Neural cell (in vitro differentiated cells): ENCODE measurements around the gene MYO9B. TPM values are rescaled to one million over a fixed set of nuclear protein-coding genes. Genes with fewer than 3 reads are reported as not detected.

Experiments used
- H2AFZ ChIP-seq: fragments of 200-600, 300-800 bp; sonication (generic), shearing (Covaris generic); 2 replicates; pipeline ENCODE4 v1.6.0; 2014; ENCODE audit warnings: low read depth, mild to moderate bottlenecking, antibody characterized with exemption, low read length, moderate library complexity
- H3F3A ChIP-seq: fragments of 200-600 bp; shearing (Covaris generic); 2 replicates; pipeline ENCODE4 v1.6.1; 2016; ENCODE audit warnings: mild to moderate bottlenecking, moderate library complexity, mixed read lengths, antibody characterized with exemption, low read length; ENCODE audit not compliant: insufficient read depth, poor library complexity, severe bottlenecking
- H3K27ac ChIP-seq: fragments of 200-600, 300-800 bp; sonication (generic), shearing (Covaris generic); 2 replicates; pipeline ENCODE4 v1.5.1; 2014; ENCODE audit warnings: mild to moderate bottlenecking, low read length, moderate library complexity
- H3K27me3 ChIP-seq: fragments of 300-800, 200-600 bp; sonication (generic), shearing (Covaris generic); 2 replicates; pipeline ENCODE4 v1.6.0; 2014; ENCODE audit warnings: mild to moderate bottlenecking, low read depth, low read length, moderate library complexity; ENCODE audit not compliant: insufficient read depth
- H3K36me3 ChIP-seq: fragments of 300-800, 200-600 bp; sonication (generic), shearing (Covaris generic); 2 replicates; pipeline ENCODE4 v1.5.1; 2014; ENCODE audit warnings: mild to moderate bottlenecking, antibody characterized with exemption, low read length, moderate library complexity; ENCODE audit not compliant: insufficient read depth
- H3K4me2 ChIP-seq: fragments of 300-800, 200-600 bp; sonication (generic), shearing (Covaris generic); 2 replicates; pipeline ENCODE4 v1.6.0; 2014; ENCODE audit warnings: mild to moderate bottlenecking, low read length
- H3K4me3 ChIP-seq: fragments of 300-800, 200-600 bp; sonication (generic), shearing (Covaris generic); 2 replicates; pipeline ENCODE4 v1.5.1; 2014; ENCODE audit warnings: mild to moderate bottlenecking, low read length, moderate library complexity
- H3K79me2 ChIP-seq: fragments of 200-600 bp; shearing (Covaris generic); replicated peaks from 2 replicates; pipeline ENCODE4 v1.6.0; 2014; ENCODE audit warnings: mild to moderate bottlenecking, low read length, moderate library complexity; ENCODE audit not compliant: insufficient read depth
- H3K9ac ChIP-seq: fragments of 300-800, 200-600 bp; sonication (generic), shearing (Covaris generic); 2 replicates; pipeline ENCODE4 v1.6.1; 2016; ENCODE audit warnings: mild to moderate bottlenecking, low read length, mixed read lengths
- H3K9me2 ChIP-seq: fragments of 200-600 bp; shearing (Covaris generic); 2 replicates; pipeline ENCODE4 v1.6.1; 2016; ENCODE audit warnings: mild to moderate bottlenecking, low read length, mixed read lengths; ENCODE audit not compliant: insufficient read depth
- H3K9me3 ChIP-seq: fragments of 200-600, 300-800 bp; sonication (generic), shearing (Covaris generic); 2 replicates; pipeline ENCODE4 v1.6.1; 2016; ENCODE audit warnings: mild to moderate bottlenecking, mixed run types, low read length, moderate library complexity, mixed read lengths
- H4K20me1 ChIP-seq: fragments of 200-600 bp; shearing (Covaris generic); 2 replicates; pipeline ENCODE4 v1.6.1; 2016; ENCODE audit warnings: mild to moderate bottlenecking, mixed run types; ENCODE audit not compliant: insufficient read depth
- CTCF ChIP-seq: fragments of 450-650 bp; IDR thresholded peaks from 2 replicates; pipeline ENCODE4 v1.5.1; 2014; ENCODE audit warnings: antibody characterized with exemption, mild to moderate bottlenecking, moderate library complexity; ENCODE audit not compliant: poor library complexity, severe bottlenecking
- EP300 ChIP-seq: fragments of 450-650 bp; conservative IDR thresholded peaks from 2 replicates; pipeline ENCODE4 v1.6.1; 2014; ENCODE audit warnings: antibody characterized with exemption, mild to moderate bottlenecking, moderate library complexity; ENCODE audit not compliant: poor library complexity, severe bottlenecking
- EZH2 ChIP-seq: fragments of 200-600, 300-800 bp; shearing (Covaris generic), sonication (generic); IDR thresholded peaks from 2 replicates; pipeline ENCODE4 v1.6.1; 2014; ENCODE audit warnings: antibody characterized with exemption, low read length, borderline replicate concordance, mild to moderate bottlenecking; ENCODE audit not compliant: insufficient read depth, poor library complexity, severe bottlenecking
- MXI1 ChIP-seq: fragments of 450-650 bp; conservative IDR thresholded peaks from 2 replicates; pipeline ENCODE4 v1.6.1; 2014; ENCODE audit warnings: antibody characterized with exemption, mild to moderate bottlenecking; ENCODE audit not compliant: poor library complexity, severe bottlenecking
- POLR2AphosphoS5 ChIP-seq: IDR thresholded peaks from 2 replicates; pipeline ENCODE4 v1.6.1; 2012
- RAD21 ChIP-seq: fragments of 450-650 bp; conservative IDR thresholded peaks from 2 replicates; pipeline ENCODE4 v1.6.1; 2014; ENCODE audit warnings: antibody characterized with exemption, mild to moderate bottlenecking, moderate library complexity
- REST ChIP-seq: IDR thresholded peaks from 2 replicates; pipeline ENCODE4 v1.6.1; 2012; ENCODE audit warnings: borderline replicate concordance
- SMC3 ChIP-seq: fragments of 450-650 bp; conservative IDR thresholded peaks from 2 replicates; pipeline ENCODE4 v1.6.1; 2014; ENCODE audit warnings: antibody characterized with exemption, mild to moderate bottlenecking, moderate library complexity; ENCODE audit not compliant: poor library complexity
- TAF1 ChIP-seq: IDR thresholded peaks from 2 replicates; pipeline ENCODE4 v1.6.1; 2012; ENCODE audit warnings: low read depth
- polyA plus RNA-seq: library from polyadenylated mRNA; depleted of rRNA; stranded (reverse); fragments of >200 nt; gene quantifications from 2 replicates; pipeline ENCODE4 v1.2.3, GENCODE V29; 2014

MYO9B gene
- polyA plus RNA-seq, 1 donor from 2014 or later: 27.2 TPM

- peaks cover 4% of the 10 kb centered on the region for H3K36me3 ChIP-seq
These were observed 87.0 kb downstream of the MYO9B start for GRCh38 chr19:17162580-17162979.

GRCh38 chr19:17163652-17164051 lies 88.1 kb downstream of the MYO9B start:
- no peaks in the 10 kb centered on the region for H3K9me2 ChIP-seq
- H3K27ac ChIP-seq: no peak overlapping the region
- H4K20me1 ChIP-seq: no peaks in the 10 kb centered on the region
- H3K27me3 ChIP-seq: no peaks in the 10 kb centered on the region
- H3K9me3 ChIP-seq: no peaks in the 10 kb centered on the region
- H3K4me2 ChIP-seq: no peak overlapping the region
- no peak overlapping the region for H3K9ac ChIP-seq
- H3K4me3 ChIP-seq: no peak overlapping the region
- H2AFZ ChIP-seq: no peak overlapping the region
- no peaks in the 10 kb centered on the region for H3K79me2 ChIP-seq
- peaks cover 4% of the 10 kb centered on the region for H3K36me3 ChIP-seq
- TF ChIP-seq SMC3: no peak
- TF ChIP-seq REST: no peak
- TF ChIP-seq POLR2AphosphoS5: no peak
- no peak for TF ChIP-seq EP300
- no peak for TF ChIP-seq CTCF
- no peak for TF ChIP-seq RAD21
- no peak for TF ChIP-seq MXI1
- TF ChIP-seq EZH2: no peak
- no peak for TF ChIP-seq TAF1
- H3F3A ChIP-seq: no peaks in the 10 kb centered on the region

More at GRCh38 chr19:17162580-17162979, 87.0 kb downstream of the MYO9B start:
- Histone ChIP-seq H3F3A (no peaks in the 10 kb centered on the region), H2AFZ (no peak overlapping the region), H3K9ac (no peak overlapping the region), H3K79me2 (no peaks in the 10 kb centered on the region), H3K27me3 (no peaks in the 10 kb centered on the region), H3K9me2 (no peaks in the 10 kb centered on the region), H3K4me3 (no peak overlapping the region), H3K9me3 (no peaks in the 10 kb centered on the region), H4K20me1 (no peaks in the 10 kb centered on the region), H3K27ac (no peak overlapping the region), H3K4me2 (no peak overlapping the region)
- TF ChIP-seq EP300 (no peak), RAD21 (no peak), TAF1 (no peak), REST (no peak), EZH2 (no peak), MXI1 (no peak)
